CD4-positive, alpha-beta T cell treated with Interleukin-12 subunit alpha and Interleukin-12 subunit beta, for 1 hour (primary cell): ENCODE data around the gene CASP9.
"Not testable (repeated sequence)": the region's sequence is repeated elsewhere in the genome, so short reads cannot be mapped to it uniquely, and the experiment has no call there.

Experiments used
- DNase-seq: peaks from one replicate; pipeline ENCODE4 v3.0.0-alpha.2; 2020

The CASP9 gene

GRCh38 chr1:15525050-15526020, 1.3 kb upstream of the CASP9 start:
- peak; percentile 3 for DNase-seq

- peak; percentile 99 for DNase-seq
Measured at GRCh38 chr1:15524283-15525049, 451 bp upstream of the CASP9 start.

- no peak for DNase-seq
Measured at GRCh38 chr1:15523104-15524020, 653 bp downstream of the CASP9 start.

GRCh38 chr1:15522551-15522950, 1.5 kb downstream of the CASP9 start:
- DNase-seq: no peak

GRCh38 chr1:15521206-15521906, 2.7 kb downstream of the CASP9 start:
- DNase-seq: peak; percentile 2

- DNase-seq: no peak
Measured at GRCh38 chr1:15519625-15520024, 4.4 kb downstream of the CASP9 start.

GRCh38 chr1:15515022-15515663, 8.9 kb downstream of the CASP9 start:
- DNase-seq: peak; percentile 7

- DNase-seq: not testable (repeated sequence)
Measured at GRCh38 chr1:15514557-15514956, 9.5 kb downstream of the CASP9 start.

GRCh38 chr1:15513919-15514318, 10.1 kb downstream of the CASP9 start:
- DNase-seq: no peak

GRCh38 chr1:15513192-15513591, 10.8 kb downstream of the CASP9 start:
- DNase-seq: no peak

GRCh38 chr1:15510611-15511405, 13.2 kb downstream of the CASP9 start:
- no peak for DNase-seq

GRCh38 chr1:15509586-15509985, 14.4 kb downstream of the CASP9 start:
- DNase-seq: no peak

GRCh38 chr1:15508700-15509487, 15.1 kb downstream of the CASP9 start:
- no peak for DNase-seq

GRCh38 chr1:15507278-15507677, 16.7 kb downstream of the CASP9 start:
- no peak for DNase-seq

GRCh38 chr1:15506831-15507230, 17.2 kb downstream of the CASP9 start:
- no peak for DNase-seq

GRCh38 chr1:15504436-15504835, 19.6 kb downstream of the CASP9 start:
- no peak for DNase-seq

- peak; percentile 52 for DNase-seq
Measured at GRCh38 chr1:15501208-15502032, 22.6 kb downstream of the CASP9 start.
